Sciatic nerve (tissue), 2 donors: Measurements from ENCODE around the gene ZGRF1. TPM values are rescaled to one million over a fixed set of nuclear protein-coding genes. Genes with fewer than 3 reads are reported as not detected.
"Not testable (repeated sequence)": the region's sequence is repeated elsewhere in the genome, so short reads cannot be mapped to it uniquely, and the experiment has no call there.

Experiments
- ATAC-seq: fragments of 200-7000 bp; cut with Tn5 transposase; one replicate; pipeline ENCODE4 v1.9.1; 2020; ENCODE audit warnings: mild to moderate bottlenecking, moderate library complexity
- DNase-seq: peaks from one replicate; pipeline ENCODE4 v3.0.0-alpha.2; 2020; ENCODE audit warnings: low spot score
- intact Hi-C: fragments of 100-400 bp; cut with DNase I; formaldehyde crosslinking; loops from one replicate; pipeline ENCODE4 v1.14.2; 2022
- total RNA-seq: library from RNA; stranded (reverse); fragmentation: NEBNext Ultra II Directional; extraction: Animal tissue kit (Norgen Biotek cat#: 25700); gene quantifications from one replicate; pipeline ENCODE4 v1.2.1, GENCODE V29; 2021
- donor health status: DM: no; HTN: no; CAD: no.
- donor health status: DM: no; HTN: no; CAD: no.

Gene ZGRF1
- total RNA-seq, result 10.6 TPM

- ATAC-seq, result peak; percentile 99
- DNase-seq, result peak; percentile 99
- intact Hi-C loops, result loop anchor here (5.0 kb wide), 1 partner anchor 300 kb away; no protein-coding TSS in a partner anchor
Measured at GRCh38 chr4:112636688-112637551, at the start of gene ZGRF1, which contains the start of gene LARP7. ZGRF1 (minus strand) TSS chr4:112636909; CDS start chr4:112633176, 3,733 bp downstream. LARP7 (plus strand) TSS chr4:112637143; CDS start chr4:112644670, 7,527 bp downstream.

- ATAC-seq, result no peak
- DNase-seq, result no peak
- intact Hi-C loops, result no loop called here
Measured at GRCh38 chr4:112680996-112681395, 44.3 kb upstream of the ZGRF1 start.

- ATAC-seq (no peak), DNase-seq (no peak)
- intact Hi-C loops, result no loop called here
Measured at GRCh38 chr4:112677519-112678091, 40.9 kb upstream of the ZGRF1 start.

- intact Hi-C loops, result no loop called here
- DNase-seq, result no peak
- no peak for ATAC-seq
Measured at GRCh38 chr4:112674376-112674775, 37.7 kb upstream of the ZGRF1 start.

- no peak for DNase-seq
- ATAC-seq, result no peak
- intact Hi-C loops, result no loop called here
Measured at GRCh38 chr4:112673686-112674085, 37.0 kb upstream of the ZGRF1 start.

- DNase-seq, result no peak
- ATAC-seq, result no peak
- intact Hi-C loops, result no loop called here
Measured at GRCh38 chr4:112673076-112673475, 36.4 kb upstream of the ZGRF1 start.

- ATAC-seq, result no peak
- no peak for DNase-seq
- intact Hi-C loops, result no loop called here
Measured at GRCh38 chr4:112668131-112668530, 31.4 kb upstream of the ZGRF1 start.

GRCh38 chr4:112664611-112665010, 27.9 kb upstream of the ZGRF1 start:
- no peak for DNase-seq

GRCh38 chr4:112656115-112656514, 19.4 kb upstream of the ZGRF1 start:
- intact Hi-C loops, DNase-seq, ATAC-seq: not testable (repeated sequence)

More at GRCh38 chr4:112664611-112665010, 27.9 kb upstream of the ZGRF1 start:
- intact Hi-C loops, result no loop called here
- ATAC-seq, result no peak

- intact Hi-C loops, result no loop called here
- DNase-seq (no peak), ATAC-seq (no peak)
Measured at GRCh38 chr4:112655270-112655669, 18.6 kb upstream of the ZGRF1 start.

GRCh38 chr4:112652216-112652615, 15.5 kb upstream of the ZGRF1 start:
- DNase-seq (no peak), ATAC-seq (no peak)
- intact Hi-C loops, result no loop called here

GRCh38 chr4:112651641-112652040, 14.9 kb upstream of the ZGRF1 start:
- ATAC-seq, result no peak
- intact Hi-C loops, result no loop called here
- DNase-seq, result no peak

GRCh38 chr4:112650332-112650731, 13.6 kb upstream of the ZGRF1 start:
- ATAC-seq (no peak), DNase-seq (no peak)
- intact Hi-C loops, result no loop called here

GRCh38 chr4:112649055-112649408, 12.3 kb upstream of the ZGRF1 start:
- DNase-seq (no peak), ATAC-seq (no peak)
- intact Hi-C loops, result no loop called here

- DNase-seq (no peak), ATAC-seq (no peak)
- intact Hi-C loops, result no loop called here
Measured at GRCh38 chr4:112648263-112649054, 11.8 kb upstream of the ZGRF1 start.

- DNase-seq (no peak), ATAC-seq (no peak)
- intact Hi-C loops, result no loop called here
Measured at GRCh38 chr4:112647785-112648184, 11.1 kb upstream of the ZGRF1 start.

GRCh38 chr4:112646632-112647537, 10.2 kb upstream of the ZGRF1 start:
- no peak for ATAC-seq

GRCh38 chr4:112645541-112646329, 9.0 kb upstream of the ZGRF1 start:
- intact Hi-C loops, result no loop called here
- no peak for ATAC-seq
- DNase-seq, result no peak

More at GRCh38 chr4:112646632-112647537, 10.2 kb upstream of the ZGRF1 start:
- no peak for DNase-seq
- intact Hi-C loops, result no loop called here
